BE2C (cell line): Measurements from ENCODE around the gene FLACC1.

Source experiments
- DNase-seq: peaks from one replicate; pipeline ENCODE4 v3.0.0-alpha.2; 2020
- H3K27me3 ChIP-seq: fragments of 250-450 bp; sonication (Bioruptor Pico); 2 replicates; pipeline ENCODE4 v1.5.1; 2020; ENCODE audit warnings: mild to moderate bottlenecking
- H3K36me3 ChIP-seq: fragments of 250-450 bp; sonication (Bioruptor Pico); 2 replicates; pipeline ENCODE4 v1.5.1; 2020; ENCODE audit warnings: mild to moderate bottlenecking
- H3K4me1 ChIP-seq: fragments of 250-450 bp; sonication (Bioruptor Pico); 2 replicates; pipeline ENCODE4 v1.5.1; 2020
- H3K4me3 ChIP-seq: 2 replicates; pipeline ENCODE4 v1.5.1; 2011; ENCODE audit warnings: low read depth, low read length
- H3K9me3 ChIP-seq: fragments of 250-450 bp; sonication (Bioruptor Pico); 2 replicates; pipeline ENCODE4 v1.5.1; 2020
- CTCF ChIP-seq: IDR thresholded peaks from 2 replicates; pipeline ENCODE4 v1.5.1; 2012; ENCODE audit warnings: mild to moderate bottlenecking, low read depth, low read length

The FLACC1 gene

DNA sequence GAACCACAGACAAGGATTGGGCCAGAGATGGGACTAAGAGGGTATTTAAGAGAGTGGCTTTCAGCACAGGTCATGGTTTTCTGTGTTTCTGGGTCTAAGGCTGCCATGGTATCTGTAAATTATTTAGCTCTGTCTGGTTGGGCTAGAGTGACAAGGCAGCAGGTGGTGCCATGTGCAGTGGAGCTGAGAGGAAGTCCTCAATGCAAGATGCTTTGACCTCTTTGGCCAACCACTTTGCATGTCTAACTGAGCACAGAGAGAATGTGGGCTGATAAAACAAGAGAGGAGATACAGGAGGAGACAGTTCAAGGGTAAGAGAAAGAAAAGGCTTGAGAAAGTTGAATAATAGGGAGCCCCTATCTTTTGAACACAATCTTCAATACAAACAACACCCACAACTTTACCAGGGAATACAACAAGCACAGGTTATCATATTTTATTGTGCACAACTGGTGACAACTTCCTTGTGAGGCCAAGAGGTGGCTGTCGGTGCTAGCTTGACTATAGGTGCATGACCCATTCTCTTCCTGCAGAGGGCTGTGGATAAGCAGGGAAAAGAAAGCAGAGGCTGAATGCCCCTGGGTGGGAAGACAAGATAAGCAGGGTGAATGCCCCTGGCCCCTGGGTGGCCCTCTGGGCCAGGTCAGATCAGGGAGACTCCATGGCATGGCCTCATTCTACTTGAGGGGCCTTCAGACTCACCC is 12.3 kb downstream of the FLACC1 start:
- DNase-seq: no peak
- no peaks in the 10 kb centered on the region for H3K36me3 ChIP-seq
- no peaks in the 10 kb centered on the region for H3K9me3 ChIP-seq
- no peak overlapping the region for H3K4me3 ChIP-seq
- peaks cover 3% of the 10 kb centered on the region; the same call in 1 of the 2 replicates for H3K4me1 ChIP-seq
- TF ChIP-seq CTCF: peak; percentile 35; the same call in 1 of the 2 replicates
- H3K27me3 ChIP-seq: no peaks in the 10 kb centered on the region

GRCh38 chr2:201343559-201343958 is 13.6 kb downstream of the FLACC1 start:
- H3K36me3 ChIP-seq: no peaks in the 10 kb centered on the region
- no peaks in the 10 kb centered on the region for H3K27me3 ChIP-seq
- no peak for DNase-seq
- no peak overlapping the region for H3K4me3 ChIP-seq
- peaks cover 3% of the 10 kb centered on the region; the same call in 1 of the 2 replicates for H3K4me1 ChIP-seq
- no peak for TF ChIP-seq CTCF
- no peaks in the 10 kb centered on the region for H3K9me3 ChIP-seq

DNA sequence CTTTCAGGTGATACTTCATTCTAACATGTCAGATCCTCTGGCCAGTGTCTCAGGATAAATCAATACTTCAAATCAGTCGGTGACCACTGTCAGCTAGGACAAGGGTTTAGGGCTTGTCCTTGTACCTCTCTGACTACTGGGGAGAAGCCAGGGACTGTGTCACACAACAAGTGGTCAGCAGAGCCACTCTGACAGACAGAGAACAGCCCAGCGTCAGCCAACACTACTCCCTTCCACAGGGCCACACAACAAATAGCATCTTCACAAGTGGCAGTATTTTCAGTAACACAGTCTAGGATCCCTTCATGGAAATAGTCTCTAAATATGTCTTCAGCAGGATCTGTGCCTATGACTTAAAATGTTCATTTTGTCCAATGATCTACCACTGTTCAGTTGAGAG is 14.2 kb downstream of the FLACC1 start:
- Histone ChIP-seq H3K4me1 (peaks cover 3% of the 10 kb centered on the region; the same call in 1 of the 2 replicates), H3K4me3 (no peak overlapping the region), H3K9me3 (no peaks in the 10 kb centered on the region), H3K27me3 (no peaks in the 10 kb centered on the region), H3K36me3 (no peaks in the 10 kb centered on the region)
- no peak for DNase-seq
- no peak for TF ChIP-seq CTCF

- Histone ChIP-seq H3K27me3 (no peaks in the 10 kb centered on the region), H3K9me3 (no peaks in the 10 kb centered on the region), H3K4me1 (no peaks in the 10 kb centered on the region), H3K36me3 (no peaks in the 10 kb centered on the region), H3K4me3 (no peak overlapping the region)
- TF ChIP-seq CTCF: no peak
- no peak for DNase-seq
These were observed 27.7 kb downstream of the FLACC1 start for GRCh38 chr2:201329409-201329808.

DNA sequence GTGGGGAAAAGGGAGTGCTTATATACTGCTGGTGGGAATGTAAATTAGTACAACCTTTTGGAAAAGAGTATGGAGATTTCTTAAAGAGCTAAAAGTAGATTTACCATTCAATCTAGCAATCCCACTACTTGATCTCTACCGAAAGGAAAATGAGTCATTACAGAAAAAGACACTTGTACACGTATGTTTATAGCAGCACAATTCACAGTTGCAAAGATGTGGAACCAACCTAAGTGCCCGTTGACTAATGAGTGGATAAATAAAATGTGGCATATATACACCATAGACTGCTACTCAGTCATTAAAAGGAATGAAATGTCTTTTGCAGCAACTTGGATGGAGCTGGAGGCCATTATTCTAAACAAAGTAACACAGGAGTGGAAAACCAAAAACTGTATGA is 29.5 kb downstream of the FLACC1 start:
- Histone ChIP-seq H3K9me3 (no peaks in the 10 kb centered on the region), H3K4me1 (no peaks in the 10 kb centered on the region), H3K27me3 (no peaks in the 10 kb centered on the region), H3K36me3 (no peaks in the 10 kb centered on the region), H3K4me3 (no peak overlapping the region)
- DNase-seq: no peak
- no peak for TF ChIP-seq CTCF

GRCh38 chr2:201322772-201323171 is 34.4 kb downstream of the FLACC1 start:
- Histone ChIP-seq H3K4me3 (no peak overlapping the region), H3K27me3 (no peaks in the 10 kb centered on the region), H3K9me3 (no peaks in the 10 kb centered on the region), H3K4me1 (no peaks in the 10 kb centered on the region), H3K36me3 (no peaks in the 10 kb centered on the region)
- no peak for DNase-seq
- TF ChIP-seq CTCF: no peak
